NB4 (cell line): ENCODE results near the gene PPP3R1.

ENCODE experiments used
- CTCF ChIP-seq: IDR thresholded peaks from one replicate; pipeline ENCODE4 v1.5.1; 2012; ENCODE audit warnings: low read depth, low read length
- MAX ChIP-seq: IDR thresholded peaks from 2 replicates; pipeline ENCODE4 v1.6.1; 2011; ENCODE audit warnings: low read depth, low read length
- MYC ChIP-seq: IDR thresholded peaks from 2 replicates; pipeline ENCODE4 v1.6.1; 2011; ENCODE audit warnings: low read depth, low read length
- POLR2A ChIP-seq: IDR thresholded peaks from 2 replicates; pipeline ENCODE4 v1.6.1; 2011; ENCODE audit warnings: mild to moderate bottlenecking; ENCODE audit not compliant: insufficient read length; ENCODE audit errors: extremely low read depth

- TF ChIP-seq CTCF (no peak), MYC (no peak), POLR2A (no peak), MAX (no peak)
Measured at GRCh38 chr2:68151037-68151436, 101.3 kb downstream of the PPP3R1 start.
